ENCODE results near the gene EZH1.
A peak's percentile ranks its signal among the peaks of the same experiment; 100 is the strongest.
"Not testable (repeated sequence)": the region's sequence is repeated elsewhere in the genome, so short reads cannot be mapped to it uniquely, and the experiment has no call there.

The EZH1 gene

DNA sequence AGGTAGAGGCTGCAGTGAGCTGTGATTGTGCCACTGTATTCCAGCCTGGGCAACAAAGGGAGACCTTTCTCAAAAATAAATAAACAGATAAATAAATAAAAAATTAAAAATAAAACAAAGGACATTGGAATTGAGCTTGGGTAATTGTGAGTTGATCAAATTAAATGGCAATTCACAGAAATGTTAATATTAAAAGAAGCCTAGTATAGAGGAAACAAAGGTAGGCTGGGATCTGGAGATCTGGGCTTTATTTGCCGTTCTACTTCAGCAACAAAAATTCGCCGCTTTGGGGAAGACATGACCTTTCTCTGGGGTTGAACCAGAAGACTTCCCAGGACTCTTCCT, 28.1 kb upstream of the EZH1 start:
- DNase-seq (ENCODE audit: low read depth, low spot score), result no peak

DNA sequence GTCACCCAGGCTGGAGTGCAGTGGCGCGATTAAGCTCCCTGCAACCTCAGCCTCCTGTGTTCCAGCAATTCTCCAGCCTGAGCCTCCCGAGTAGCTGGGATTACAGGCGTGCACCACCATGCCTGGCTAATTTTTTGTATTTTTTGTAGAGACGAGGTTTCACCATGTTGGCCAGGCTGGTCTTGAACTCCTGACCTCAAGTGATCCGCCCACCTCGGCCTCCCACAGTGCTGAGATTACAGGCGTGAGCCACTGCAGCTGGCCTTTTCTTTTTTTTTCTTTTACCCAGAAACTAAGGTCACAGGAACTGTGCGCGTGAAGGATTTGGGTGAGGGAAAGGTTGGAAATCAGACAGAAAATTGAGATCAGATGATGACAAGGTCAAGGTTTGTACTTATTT, 25.1 kb upstream of the EZH1 start:
- DNase-seq (ENCODE audit: low read depth, low spot score), result not testable (repeated sequence)

- not testable (repeated sequence) for DNase-seq (ENCODE audit: low read depth, low spot score)
Measured at GRCh38 chr17:42768006-42768405, 23.2 kb upstream of the EZH1 start.

DNA sequence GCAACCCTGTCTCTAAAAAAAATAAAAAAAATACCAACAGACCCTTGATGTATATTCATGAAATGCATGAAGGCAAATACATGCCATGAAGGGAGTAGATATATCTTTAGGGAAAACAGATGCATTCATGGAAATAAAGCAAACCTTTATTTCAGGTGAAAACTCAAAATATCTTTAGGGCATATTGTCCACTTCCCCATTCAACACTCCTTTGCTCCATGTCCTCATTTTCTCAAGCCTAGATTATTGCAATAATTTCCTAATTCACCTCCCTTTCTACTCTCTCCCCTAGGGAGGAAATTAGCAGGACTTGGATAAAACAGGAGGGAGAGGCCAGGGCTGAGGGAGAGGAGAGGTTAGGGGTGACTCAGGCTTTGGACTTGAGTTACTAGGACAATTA, 22.7 kb upstream of the EZH1 start:
- no peak for DNase-seq (ENCODE audit: low read depth, low spot score)

GRCh38 chr17:42766124-42766523, 21.3 kb upstream of the EZH1 start:
- DNase-seq (ENCODE audit: low read depth, low spot score), result no peak

GRCh38 chr17:42761638-42762037, 16.8 kb upstream of the EZH1 start:
- DNase-seq (ENCODE audit: low read depth, low spot score), result no peak

- no peak for DNase-seq (ENCODE audit: low read depth, low spot score)
Measured at GRCh38 chr17:42760652-42761581, 16.1 kb upstream of the EZH1 start, which contains the start of gene RAMP2. Gene RAMP2, plus strand, starts transcription at chr17:42761227. Its CDS starts 35 bp downstream, at chr17:42761262.

- DNase-seq (ENCODE audit: low read depth, low spot score), result no peak
Measured at GRCh38 chr17:42759982-42760651, 15.3 kb upstream of the EZH1 start.

DNA sequence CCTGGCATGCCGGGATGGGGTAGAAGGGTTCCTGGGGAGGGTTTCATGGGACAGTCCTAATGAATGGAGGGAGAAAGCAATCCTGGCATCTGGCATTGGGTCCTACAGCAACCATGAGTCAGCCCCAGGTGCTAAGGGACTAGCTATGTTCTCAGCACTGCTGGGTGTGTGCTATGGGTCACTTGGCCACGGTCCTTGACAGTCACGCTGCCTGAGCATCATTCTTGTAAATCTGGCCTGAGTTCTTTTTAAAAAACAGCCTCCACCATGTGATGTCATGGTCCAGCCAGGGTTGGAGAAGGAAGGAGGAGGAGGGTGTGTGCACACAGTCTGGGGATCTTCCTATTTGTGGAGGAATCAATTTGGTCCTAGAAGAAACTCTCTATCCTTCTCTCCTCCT, 9.9 kb upstream of the EZH1 start:
- no peak for DNase-seq (ENCODE audit: low read depth, low spot score)

GRCh38 chr17:42751628-42752027, 6.8 kb upstream of the EZH1 start:
- no peak for DNase-seq (ENCODE audit: low read depth, low spot score)

DNA sequence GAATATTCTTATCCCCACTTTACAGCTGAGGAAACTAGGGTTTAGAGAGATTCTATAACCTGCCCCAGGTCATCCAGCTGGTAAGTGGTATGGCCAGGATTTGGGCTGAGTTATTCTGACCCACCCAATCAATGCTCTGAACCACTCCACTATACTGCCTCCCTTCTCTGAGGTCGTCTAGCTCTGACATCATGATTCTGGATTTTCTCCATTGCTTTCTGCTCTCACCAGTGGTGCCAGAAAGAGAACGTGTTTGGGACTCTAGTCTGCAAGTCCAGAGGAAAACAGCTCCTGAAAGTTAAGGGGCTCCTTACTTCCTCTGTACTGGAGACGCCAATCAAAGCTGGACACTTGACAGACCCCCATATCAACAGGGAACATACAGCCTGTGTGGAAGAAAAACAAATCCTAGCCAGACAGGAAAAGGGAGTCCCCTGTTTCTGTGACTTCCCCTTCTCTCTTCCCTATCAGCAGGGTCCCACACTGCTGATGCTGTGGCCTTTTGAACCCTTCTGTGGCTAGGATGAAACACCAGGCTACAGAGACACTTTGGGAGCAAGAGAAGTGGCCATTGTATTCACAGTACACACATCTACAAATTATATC, 6.0 kb upstream of the EZH1 start:
- DNase-seq (ENCODE audit: low read depth, low spot score), result no peak

DNA sequence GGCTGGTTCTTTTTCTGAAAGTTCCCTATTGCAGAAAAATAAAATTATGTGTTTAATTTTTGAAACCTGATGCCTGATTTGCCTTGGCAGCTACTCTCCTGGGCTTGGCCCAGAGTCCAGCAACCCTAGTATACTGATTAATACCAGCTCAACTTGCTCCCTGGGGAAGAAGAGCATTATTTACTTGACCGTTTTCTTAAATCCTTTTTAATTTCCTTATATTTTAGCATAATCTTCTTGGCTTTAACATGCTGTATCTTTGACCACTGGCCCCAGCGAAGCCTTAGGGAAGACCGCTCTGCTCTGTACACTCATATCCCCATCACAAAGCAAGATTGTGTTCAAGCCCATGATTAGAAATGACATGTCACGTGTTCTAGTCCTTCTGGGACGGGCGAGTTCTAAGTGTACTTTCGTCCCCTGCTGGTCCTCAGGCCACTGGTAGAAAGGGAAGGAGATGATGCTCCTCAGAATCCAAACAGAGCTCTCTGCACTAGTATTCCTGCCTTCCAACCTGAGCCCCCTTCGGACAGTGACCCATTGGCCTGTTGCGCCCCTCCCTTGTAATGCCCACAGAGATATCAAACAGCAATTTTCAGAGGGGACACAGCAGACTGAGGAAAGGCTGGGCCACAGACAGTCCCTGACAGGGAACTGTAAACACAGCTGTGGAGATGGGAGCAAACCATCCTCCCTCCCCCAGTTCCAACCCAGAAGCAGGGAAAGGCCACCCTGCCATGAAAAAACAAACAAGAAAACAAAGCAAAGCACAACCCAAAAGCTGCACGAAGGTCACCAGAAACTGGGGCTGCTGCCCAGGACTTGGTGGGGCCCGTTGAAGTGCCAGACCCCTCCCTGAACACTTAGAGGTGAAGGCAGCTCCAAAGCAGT, 4.3 kb upstream of the EZH1 start:
- DNase-seq (ENCODE audit: low read depth, low spot score), result no peak

- no peak for DNase-seq (ENCODE audit: low read depth, low spot score)
Measured at GRCh38 chr17:42748202-42748907, 3.5 kb upstream of the EZH1 start.

- no peak for DNase-seq (ENCODE audit: low read depth, low spot score)
Measured at GRCh38 chr17:42744283-42744805, 496 bp downstream of the EZH1 start.

GRCh38 chr17:42743595-42744282, 1.1 kb downstream of the EZH1 start:
- no peak for DNase-seq (ENCODE audit: low read depth, low spot score)

GRCh38 chr17:42742916-42743315, 1.9 kb downstream of the EZH1 start:
- not testable (repeated sequence) for DNase-seq (ENCODE audit: low read depth, low spot score)

GRCh38 chr17:42740699-42741098, 4.1 kb downstream of the EZH1 start:
- DNase-seq (ENCODE audit: low read depth, low spot score), result no peak

DNA sequence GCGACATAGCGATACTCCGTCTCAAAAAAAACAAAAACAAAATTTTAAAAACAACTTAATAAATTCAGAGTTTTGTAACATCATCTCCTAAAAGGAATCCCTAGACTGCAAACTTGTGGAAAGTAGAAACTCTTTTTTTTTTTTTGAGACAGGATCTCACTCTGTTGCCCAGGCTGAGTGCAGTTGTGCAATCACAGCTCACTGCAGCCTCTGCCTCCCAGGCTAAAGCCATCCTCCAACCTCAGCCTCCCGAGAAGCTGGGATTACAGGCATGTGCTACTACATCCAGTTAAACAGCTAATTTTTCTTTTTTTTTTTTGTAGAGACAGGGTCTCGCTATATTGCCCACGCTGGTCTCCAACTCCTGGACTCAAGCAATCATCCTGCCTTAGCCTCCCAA, 19.7 kb downstream of the EZH1 start:
- no peak for DNase-seq (ENCODE audit: low read depth, low spot score)

DNA sequence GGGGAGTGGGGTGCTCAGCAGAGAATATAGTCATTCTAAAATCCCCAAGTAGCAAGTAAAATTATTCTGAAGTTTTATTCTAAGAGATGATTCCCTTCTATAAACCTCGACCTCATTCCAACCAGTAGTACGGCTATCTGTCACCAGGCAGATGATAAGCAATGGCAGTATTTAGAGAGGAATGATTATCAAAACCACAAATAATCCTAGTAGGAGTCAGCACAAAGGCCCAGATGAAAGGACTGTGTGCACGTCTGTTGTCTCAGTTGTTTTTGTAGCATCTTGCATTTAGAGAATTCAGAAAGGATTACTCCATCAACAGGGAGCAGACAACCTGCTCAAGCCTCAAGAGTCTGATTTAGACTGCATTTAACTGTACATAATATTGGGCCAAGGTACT, 21.2 kb downstream of the EZH1 start:
- DNase-seq (ENCODE audit: low read depth, low spot score), result no peak

GRCh38 chr17:42720996-42721583, 23.8 kb downstream of the EZH1 start:
- peak; percentile 39 for DNase-seq (ENCODE audit: low read depth, low spot score)
